H9 (cell line): ENCODE results near the gene KCNJ13. TPM values are rescaled to one million over a fixed set of nuclear protein-coding genes. Genes with fewer than 3 reads are reported as not detected.

Experiments
- DNase-seq: peaks from one replicate; pipeline ENCODE4 v3.0.0-alpha.2; 2017
- H2AFZ ChIP-seq: one replicate; pipeline ENCODE4 v1.6.1; 2013; ENCODE audit warnings: mild to moderate bottlenecking, low read length, control low read depth, moderate library complexity
- H2AK5ac ChIP-seq: 2 replicates; pipeline ENCODE4 v1.6.1; 2013; ENCODE audit warnings: low read length, control low read depth, mixed read lengths; ENCODE audit not compliant: insufficient read length
- H2BK120ac ChIP-seq: one replicate; pipeline ENCODE4 v1.6.1; 2013; ENCODE audit warnings: low read depth, mild to moderate bottlenecking, low read length, control low read depth, inconsistent platforms; ENCODE audit not compliant: poor library complexity, severe bottlenecking
- H2BK12ac ChIP-seq: 2 replicates; pipeline ENCODE4 v1.6.1; 2013; ENCODE audit warnings: low read length, control low read depth, mixed read lengths, low read depth; ENCODE audit not compliant: insufficient read length
- H2BK15ac ChIP-seq: 2 replicates; pipeline ENCODE4 v1.6.1; 2013; ENCODE audit warnings: low read depth, low read length, control low read depth
- H2BK20ac ChIP-seq: one replicate; pipeline ENCODE4 v1.6.1; 2013; ENCODE audit warnings: low read depth, mild to moderate bottlenecking, low read length, control low read depth, inconsistent platforms; ENCODE audit not compliant: poor library complexity, severe bottlenecking
- H2BK5ac ChIP-seq: 2 replicates; pipeline ENCODE4 v1.6.1; 2013; ENCODE audit warnings: low read length, control low read depth, mixed read lengths; ENCODE audit not compliant: insufficient read length
- H3K14ac ChIP-seq: 2 replicates; pipeline ENCODE4 v1.6.1; 2013; ENCODE audit warnings: low read length, control low read depth; ENCODE audit not compliant: insufficient read depth
- H3K18ac ChIP-seq: 2 replicates; pipeline ENCODE4 v1.6.1; 2013; ENCODE audit warnings: low read depth, mild to moderate bottlenecking, mixed read lengths, low read length, control low read depth; ENCODE audit not compliant: insufficient read length
- H3K23ac ChIP-seq: 2 replicates; pipeline ENCODE4 v1.6.1; 2013; ENCODE audit warnings: low read length, control low read depth, mixed read lengths, low read depth; ENCODE audit not compliant: insufficient read length
- H3K23me2 ChIP-seq: 2 replicates; pipeline ENCODE4 v1.6.1; 2013; ENCODE audit warnings: low read depth, mild to moderate bottlenecking, mixed read lengths, low read length, control low read depth; ENCODE audit not compliant: insufficient read length, poor library complexity, severe bottlenecking
- H3K27ac ChIP-seq: 2 replicates; pipeline ENCODE4 v1.5.1; 2013; ENCODE audit warnings: low read length, control low read depth, mixed read lengths, low read depth; ENCODE audit not compliant: insufficient read length
- H3K27me3 ChIP-seq: 2 replicates; pipeline ENCODE4 v1.6.1; 2013; ENCODE audit warnings: low read length, control low read depth, inconsistent platforms; ENCODE audit not compliant: insufficient read depth
- H3K4ac ChIP-seq: 2 replicates; pipeline ENCODE4 v1.6.1; 2013; ENCODE audit warnings: low read depth, mild to moderate bottlenecking, control low read depth, inconsistent platforms, low read length, moderate library complexity
- H3K4me1 ChIP-seq: 2 replicates; pipeline ENCODE4 v1.6.1; 2013; ENCODE audit warnings: low read length, control low read depth, inconsistent platforms; ENCODE audit not compliant: insufficient read depth
- H3K4me2 ChIP-seq: 2 replicates; pipeline ENCODE4 v1.6.1; 2013; ENCODE audit warnings: low read length, control low read depth, mixed read lengths; ENCODE audit not compliant: insufficient read length, insufficient read depth
- H3K56ac ChIP-seq: 2 replicates; pipeline ENCODE4 v1.6.1; 2013; ENCODE audit warnings: low read depth, mild to moderate bottlenecking, mixed read lengths, low read length, control low read depth; ENCODE audit not compliant: insufficient read length
- H3K79me1 ChIP-seq: 2 replicates; pipeline ENCODE4 v1.6.1; 2013; ENCODE audit warnings: low read depth, mild to moderate bottlenecking, moderate library complexity, low read length, control low read depth, inconsistent platforms; ENCODE audit not compliant: insufficient read depth, poor library complexity, severe bottlenecking
- H3K79me2 ChIP-seq: 2 replicates; pipeline ENCODE4 v1.6.1; 2013; ENCODE audit warnings: low read length, control low read depth, inconsistent platforms; ENCODE audit not compliant: insufficient read depth
- H3K9ac ChIP-seq: 2 replicates; pipeline ENCODE4 v1.6.1; 2013; ENCODE audit warnings: low read length, control low read depth, mixed read lengths; ENCODE audit not compliant: insufficient read length; ENCODE audit errors: extremely low read depth
- H3K9me3 ChIP-seq: one replicate; pipeline ENCODE4 v1.6.1; 2013; ENCODE audit warnings: low read depth, low read length, inconsistent platforms; ENCODE audit not compliant: control insufficient read depth
- H3T11ph ChIP-seq: one replicate; pipeline ENCODE4 v1.6.1; 2013; ENCODE audit warnings: mild to moderate bottlenecking, low read length, control low read depth, inconsistent platforms
- H4K20me1 ChIP-seq: one replicate; pipeline ENCODE4 v1.6.1; 2013; ENCODE audit not compliant: control insufficient read depth, insufficient read length, insufficient read depth
- H4K5ac ChIP-seq: 2 replicates; pipeline ENCODE4 v1.6.1; 2013; ENCODE audit warnings: low read depth, mild to moderate bottlenecking, mixed read lengths, low read length, control low read depth; ENCODE audit not compliant: insufficient read length
- H4K8ac ChIP-seq: replicated peaks from 2 replicates; pipeline ENCODE4 v1.6.1; 2013; ENCODE audit warnings: low read length, control low read depth, mixed read lengths, low read depth; ENCODE audit not compliant: insufficient read length
- H4K91ac ChIP-seq: 2 replicates; pipeline ENCODE4 v1.6.1; 2013; ENCODE audit warnings: low read depth, mild to moderate bottlenecking, moderate library complexity, mixed read lengths, low read length, control low read depth; ENCODE audit not compliant: insufficient read length
- H3K27ac Mint-ChIP-seq, 3 experiments: 2 replicates in 2 of 3; 3 replicates in 1 of 3; pipeline ENCODE4 v1.8.0; 2020 to 2021; ENCODE audit warnings: mixed read lengths in 3 of 3, mild to moderate bottlenecking in 1 of 3, moderate library complexity in 1 of 3
- H3K27me3 Mint-ChIP-seq: 2 replicates; pipeline ENCODE4 v1.8.0; 2021; ENCODE audit warnings: low read depth, mild to moderate bottlenecking, moderate library complexity, mixed read lengths
- H3K36me3 Mint-ChIP-seq, 3 experiments: 2 replicates in 2 of 3; 3 replicates in 1 of 3; pipeline ENCODE4 v1.8.0; 2020 to 2021; ENCODE audit warnings: low read depth in 3 of 3, mixed read lengths in 3 of 3; ENCODE audit not compliant: insufficient read depth in 1 of 3
- H3K4me1 Mint-ChIP-seq, 2 experiments: 2 replicates each; pipeline ENCODE4 v1.8.0; 2020; ENCODE audit warnings: mixed read lengths in 2 of 2
- H3K4me3 Mint-ChIP-seq, 2 experiments: 2 replicates in 1 of 2; 3 replicates in 1 of 2; pipeline ENCODE4 v1.8.0; 2020 to 2021; ENCODE audit warnings: mild to moderate bottlenecking in 2 of 2, mixed read lengths in 2 of 2, moderate library complexity in 1 of 2
- H3K9me3 Mint-ChIP-seq, 2 experiments: 2 replicates in 1 of 2; 3 replicates in 1 of 2; pipeline ENCODE4 v1.8.0; 2020; ENCODE audit warnings: mild to moderate bottlenecking in 2 of 2, mixed read lengths in 2 of 2, moderate library complexity in 1 of 2
- WGBS: extraction: QIAGEN DNeasy Blood & Tissue Kit; methylation state at CpG from one replicate; pipeline ENCODE4 v1.1.7; 2013; ENCODE audit warnings: missing lambda C conversion rate, low lambda C conversion rate, mixed read lengths; ENCODE audit not compliant: insufficient read length; ENCODE audit errors: extremely low coverage; 5-methylcytosine and 5-hydroxymethylcytosine counted together
- total RNA-seq: library from RNA; stranded (reverse); gene quantifications from 2 replicates; pipeline ENCODE4 v1.2.1, GENCODE V29; 2021
- TF ChIP-seq, protein P1 (sequence below): fragments of 200-600 bp; sonication (generic); conservative IDR thresholded peaks from 3 replicates; pipeline ENCODE4 v1.8.0; 2021; ENCODE audit warnings: antibody characterized with exemption, mild to moderate bottlenecking

Gene KCNJ13
- total RNA-seq, 1 experiment from 2014 or later, result not detected

DNA sequence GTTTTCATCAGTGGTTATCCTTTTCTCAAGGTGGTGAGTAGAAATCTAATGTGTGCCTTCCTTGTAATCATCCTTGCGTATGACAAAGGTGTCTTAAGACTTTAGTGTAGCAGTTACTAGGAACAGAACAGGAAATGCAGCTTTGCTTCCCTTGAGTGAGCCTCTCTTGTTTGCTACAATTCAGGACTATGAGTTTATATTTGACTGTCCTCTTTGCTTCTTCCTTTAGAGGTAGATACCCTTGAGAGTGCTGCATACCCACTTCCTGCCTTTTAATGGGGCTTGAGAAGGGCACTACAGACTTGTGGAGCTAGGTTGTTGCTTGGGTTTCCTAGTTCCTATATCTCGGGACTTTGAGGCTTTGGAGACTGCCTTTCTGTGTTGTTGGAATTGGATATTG, 3.8 kb downstream of the KCNJ13 start:
- Histone ChIP-seq H3K4me2 (no peak overlapping the region), H3K56ac (no peak overlapping the region), H3T11ph (no peak overlapping the region), H2AK5ac (no peak overlapping the region), H3K23me2 (no peaks in the 10 kb centered on the region), H4K20me1 (no peaks in the 10 kb centered on the region), H3K79me2 (no peaks in the 10 kb centered on the region), H4K5ac (no peak overlapping the region), H4K91ac (no peak overlapping the region), H3K9ac (no peak overlapping the region), H3K79me1 (no peaks in the 10 kb centered on the region), H2AFZ (no peak overlapping the region), H3K4ac (no peak overlapping the region), H3K23ac (no peak overlapping the region), H2BK15ac (no peak overlapping the region), H2BK5ac (no peak overlapping the region), H3K27ac (no peak overlapping the region), H3K14ac (no peak overlapping the region), H2BK120ac (no peak overlapping the region), H3K9me3 (no peaks in the 10 kb centered on the region), H3K27me3 (no peaks in the 10 kb centered on the region), H3K18ac (no peak overlapping the region), H2BK20ac (no peak overlapping the region), H4K8ac (no peak overlapping the region), H2BK12ac (no peak overlapping the region), H3K4me1 (no peaks in the 10 kb centered on the region)
- no peaks in the 10 kb centered on the region for H3K27me3 Mint-ChIP-seq
- H3K4me3 Mint-ChIP-seq, result no peak overlapping the region
- WGBS, result no CpG with 5 or more reads among the region's 2 CpGs
- no peak for DNase-seq
- H3K36me3 Mint-ChIP-seq, result peaks cover 5 to 25% (median 14%) of the 10 kb centered on the region in 3 experiments; a peak in 4 of 7 replicates
- H3K9me3 Mint-ChIP-seq, result no peaks in the 10 kb centered on the region
- peak overlapping the region in 1 of 3 experiments; percentile 71; a peak in 2 of 7 replicates for H3K27ac Mint-ChIP-seq
- TF ChIP-seq, protein P1, sequence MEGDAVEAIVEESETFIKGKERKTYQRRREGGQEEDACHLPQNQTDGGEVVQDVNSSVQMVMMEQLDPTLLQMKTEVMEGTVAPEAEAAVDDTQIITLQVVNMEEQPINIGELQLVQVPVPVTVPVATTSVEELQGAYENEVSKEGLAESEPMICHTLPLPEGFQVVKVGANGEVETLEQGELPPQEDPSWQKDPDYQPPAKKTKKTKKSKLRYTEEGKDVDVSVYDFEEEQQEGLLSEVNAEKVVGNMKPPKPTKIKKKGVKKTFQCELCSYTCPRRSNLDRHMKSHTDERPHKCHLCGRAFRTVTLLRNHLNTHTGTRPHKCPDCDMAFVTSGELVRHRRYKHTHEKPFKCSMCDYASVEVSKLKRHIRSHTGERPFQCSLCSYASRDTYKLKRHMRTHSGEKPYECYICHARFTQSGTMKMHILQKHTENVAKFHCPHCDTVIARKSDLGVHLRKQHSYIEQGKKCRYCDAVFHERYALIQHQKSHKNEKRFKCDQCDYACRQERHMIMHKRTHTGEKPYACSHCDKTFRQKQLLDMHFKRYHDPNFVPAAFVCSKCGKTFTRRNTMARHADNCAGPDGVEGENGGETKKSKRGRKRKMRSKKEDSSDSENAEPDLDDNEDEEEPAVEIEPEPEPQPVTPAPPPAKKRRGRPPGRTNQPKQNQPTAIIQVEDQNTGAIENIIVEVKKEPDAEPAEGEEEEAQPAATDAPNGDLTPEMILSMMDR, result no peak
- H3K4me1 Mint-ChIP-seq, result peaks cover 6 to 15% of the 10 kb centered on the region in 2 experiments
